PFSK-1 (cell line): ENCODE data around the gene NKAIN4.

ENCODE experiments used
- POLR2AphosphoS5 ChIP-seq: IDR thresholded peaks from 2 replicates; pipeline ENCODE4 v1.6.1; 2012; ENCODE audit warnings: low read depth, mild to moderate bottlenecking, control low read depth, low read length, moderate library complexity
- REST ChIP-seq, 2 experiments: IDR thresholded peaks; 2 replicates each; pipeline versions ENCODE4 v1.6.1 to v1.8.0; 2011 to 2012; ENCODE audit warnings: low read depth in 2 of 2, low read length in 2 of 2, control low read depth in 1 of 2, inconsistent platforms in 1 of 2, mild to moderate bottlenecking in 1 of 2, moderate library complexity in 1 of 2; ENCODE audit not compliant: insufficient read depth in 1 of 2
- SIN3A ChIP-seq: IDR thresholded peaks from 2 replicates; pipeline ENCODE4 v1.6.1; 2012; ENCODE audit warnings: mild to moderate bottlenecking, low read length, moderate library complexity, borderline replicate concordance; ENCODE audit not compliant: insufficient read depth
- TAF1 ChIP-seq: IDR thresholded peaks from 2 replicates; pipeline ENCODE4 v1.6.1; 2012; ENCODE audit warnings: low read length, control low read depth, borderline replicate concordance; ENCODE audit not compliant: insufficient read depth

- TF ChIP-seq POLR2AphosphoS5 (no peak), REST (IDR thresholded peaks at IDR 0.05; ENCODE audit: insufficient read depth in 1 of 2, low read depth in 2 of 2, low read length in 2 of 2) (no peak), TAF1 (no peak), SIN3A (no peak)
Observed at GRCh38 chr20:63214514-63214913, 39.7 kb downstream of the NKAIN4 start.
